GM19328 (cell line): Measurements from ENCODE around the gene ZC3H18.

Experiments
- ATAC-seq: cut with Tn5 transposase; IDR thresholded peaks from one replicate; pipeline ENCODE4 v1.9.1; 2021; ENCODE audit warnings: mild to moderate bottlenecking, moderate library complexity; ENCODE audit not compliant: unreplicated experiment

The ZC3H18 gene

GRCh38 chr16:88619859-88620815 lies 49.9 kb downstream of the ZC3H18 start:
- no peak for ATAC-seq

- ATAC-seq = no peak
Measured at GRCh38 chr16:88622125-88622524, 51.9 kb downstream of the ZC3H18 start.

- no peak for ATAC-seq
Measured at GRCh38 chr16:88622866-88623265, 52.7 kb downstream of the ZC3H18 start.

GRCh38 chr16:88623858-88624257 lies 53.7 kb downstream of the ZC3H18 start:
- ATAC-seq = no peak

GRCh38 chr16:88624481-88624880 lies 54.3 kb downstream of the ZC3H18 start:
- no peak for ATAC-seq

GRCh38 chr16:88624977-88625576 lies 54.9 kb downstream of the ZC3H18 start:
- no peak for ATAC-seq

- ATAC-seq = no peak
Measured at GRCh38 chr16:88626646-88627045, 56.4 kb downstream of the ZC3H18 start.

GRCh38 chr16:88627531-88628411 lies 57.6 kb downstream of the ZC3H18 start:
- ATAC-seq = no peak

- no peak for ATAC-seq
Measured at GRCh38 chr16:88628512-88628974, 58.3 kb downstream of the ZC3H18 start.

GRCh38 chr16:88629835-88630234 lies 59.6 kb downstream of the ZC3H18 start:
- ATAC-seq = no peak

GRCh38 chr16:88630433-88630832 lies 60.2 kb downstream of the ZC3H18 start:
- ATAC-seq = no peak

- ATAC-seq = no peak
Measured at GRCh38 chr16:88630941-88631340, 60.7 kb downstream of the ZC3H18 start.

GRCh38 chr16:88631384-88631783 lies 61.2 kb downstream of the ZC3H18 start:
- no peak for ATAC-seq

- no peak for ATAC-seq
Measured at GRCh38 chr16:88631920-88632586, 61.9 kb downstream of the ZC3H18 start.

- no peak for ATAC-seq
Measured at GRCh38 chr16:88632587-88632930, 62.4 kb downstream of the ZC3H18 start.

GRCh38 chr16:88633684-88634140 lies 63.5 kb downstream of the ZC3H18 start:
- no peak for ATAC-seq

- ATAC-seq = no peak
Measured at GRCh38 chr16:88634141-88634993, 64.2 kb downstream of the ZC3H18 start.

- ATAC-seq = no peak
Measured at GRCh38 chr16:88634994-88635670, 64.9 kb downstream of the ZC3H18 start.

GRCh38 chr16:88635671-88636319 lies 65.6 kb downstream of the ZC3H18 start:
- ATAC-seq = no peak
